ENCODE measurements around the gene TMIGD2.
"Not testable (repeated sequence)": the region's sequence is repeated elsewhere in the genome, so short reads cannot be mapped to it uniquely, and the experiment has no call there.

TMIGD2 gene

GRCh38 chr19:4295972-4296771 lies 6.0 kb downstream of the TMIGD2 start:
- peak; percentile 85 for DNase-seq (ENCODE audit: low spot score)

DNA sequence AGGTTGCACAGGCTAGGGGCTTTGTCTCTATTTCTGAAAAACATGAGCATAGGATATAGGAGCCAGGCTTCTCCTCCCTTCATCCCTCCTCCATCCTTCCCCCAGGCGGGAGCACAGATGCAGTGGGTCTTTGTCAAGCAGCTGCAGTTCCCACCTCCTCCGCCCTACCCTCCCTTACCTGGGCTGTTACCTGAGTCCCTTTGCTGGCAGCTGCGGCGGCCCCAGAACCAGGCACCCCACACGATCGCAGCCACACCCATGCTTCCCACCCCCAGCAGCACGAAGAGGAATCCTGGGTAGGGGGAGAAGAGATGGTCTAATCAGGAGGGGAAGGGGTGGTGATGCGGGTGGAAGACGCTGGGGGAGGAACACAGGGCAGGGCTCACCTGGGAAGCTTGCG lies 7.8 kb downstream of the TMIGD2 start:
- DNase-seq (ENCODE audit: low spot score) = no peak

GRCh38 chr19:4292515-4292914 lies 9.7 kb downstream of the TMIGD2 start:
- DNase-seq (ENCODE audit: low spot score) = no peak

- no peak for DNase-seq (ENCODE audit: low spot score)
These were observed 10.9 kb downstream of the TMIGD2 start for GRCh38 chr19:4291184-4291732.

- no peak for DNase-seq (ENCODE audit: low spot score)
These were observed 14.0 kb downstream of the TMIGD2 start for GRCh38 chr19:4288091-4288777.

DNA sequence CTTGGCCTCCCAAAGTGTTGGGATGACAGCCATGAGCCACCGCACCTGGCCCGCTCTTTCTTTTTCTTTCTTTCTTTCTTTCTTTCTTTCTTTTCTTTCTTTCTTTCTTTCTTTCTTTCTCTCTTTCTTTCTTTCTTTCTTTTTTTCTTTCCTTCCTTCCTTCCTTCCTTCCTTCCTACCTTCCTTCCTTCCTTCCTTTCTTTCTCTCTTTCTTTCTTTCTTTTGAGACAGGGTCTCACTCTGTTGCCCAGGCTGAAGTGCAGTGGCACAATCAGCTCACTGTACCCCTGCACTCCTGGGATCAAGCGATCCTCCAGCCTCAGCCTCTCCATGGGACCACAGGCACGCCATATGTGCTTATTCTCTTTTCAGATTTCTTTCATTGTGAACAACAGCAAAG lies 16.0 kb downstream of the TMIGD2 start:
- DNase-seq (ENCODE audit: low spot score) = not testable (repeated sequence)

- no peak for DNase-seq (ENCODE audit: low spot score)
These were observed 17.2 kb downstream of the TMIGD2 start for GRCh38 chr19:4284974-4285373.

GRCh38 chr19:4284176-4284958 lies 17.8 kb downstream of the TMIGD2 start:
- no peak for DNase-seq (ENCODE audit: low spot score)

- no peak for DNase-seq (ENCODE audit: low spot score)
These were observed 22.4 kb downstream of the TMIGD2 start for GRCh38 chr19:4279530-4280422.

- DNase-seq (ENCODE audit: low spot score) = no peak
These were observed 23.0 kb downstream of the TMIGD2 start for GRCh38 chr19:4279267-4279529.

DNA sequence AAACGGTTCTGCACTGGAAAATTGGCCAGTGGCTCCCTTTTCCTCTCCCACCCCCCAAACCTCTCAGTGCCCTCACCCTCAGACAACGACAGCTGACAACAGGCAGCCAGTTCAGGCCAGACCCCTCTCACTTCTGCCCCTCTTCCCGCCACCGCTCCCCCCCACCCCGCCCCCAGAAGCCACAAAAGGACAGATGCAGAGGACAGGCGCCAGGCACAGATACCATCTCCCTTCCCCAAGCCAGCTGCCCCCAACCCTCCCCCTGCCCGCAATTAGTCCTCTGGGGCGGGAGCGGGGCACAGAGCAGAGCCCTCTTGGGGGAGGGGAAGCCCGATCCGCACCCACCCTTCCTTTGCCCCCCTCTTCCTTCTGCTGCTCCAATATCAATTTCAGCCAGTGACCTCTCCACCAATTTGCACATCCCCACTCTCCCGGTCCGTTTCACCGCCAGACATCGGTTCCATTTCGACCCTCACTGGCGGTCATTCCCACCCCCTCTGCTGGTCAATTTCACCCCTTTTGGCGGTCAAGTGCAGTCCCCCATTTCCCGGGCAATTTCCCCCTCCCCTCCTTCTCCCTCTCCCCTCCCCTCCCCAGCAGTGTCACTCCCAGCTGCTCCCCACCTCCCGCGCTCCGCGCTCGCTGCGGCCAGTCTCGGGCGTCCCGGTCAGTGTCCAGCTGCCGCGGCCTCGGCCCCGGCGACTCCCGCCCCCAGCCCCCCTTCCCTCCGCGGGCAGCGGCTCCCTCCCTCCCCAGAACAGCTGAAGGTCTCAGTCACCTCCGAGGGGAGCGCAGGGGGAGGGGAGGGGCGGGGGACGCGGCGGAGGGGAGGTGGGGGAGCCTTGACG lies 23.5 kb downstream of the TMIGD2 start, which contains the start of gene SHD:
SHD (plus strand) TSS at position 848 of the 848 bp plus-strand sequence. CDS start 798 bp downstream, outside the sequence.
- DNase-seq (ENCODE audit: low spot score) = no peak

GRCh38 chr19:4278010-4278409 lies 24.2 kb downstream of the TMIGD2 start:
- no peak for DNase-seq (ENCODE audit: low spot score)

DNA sequence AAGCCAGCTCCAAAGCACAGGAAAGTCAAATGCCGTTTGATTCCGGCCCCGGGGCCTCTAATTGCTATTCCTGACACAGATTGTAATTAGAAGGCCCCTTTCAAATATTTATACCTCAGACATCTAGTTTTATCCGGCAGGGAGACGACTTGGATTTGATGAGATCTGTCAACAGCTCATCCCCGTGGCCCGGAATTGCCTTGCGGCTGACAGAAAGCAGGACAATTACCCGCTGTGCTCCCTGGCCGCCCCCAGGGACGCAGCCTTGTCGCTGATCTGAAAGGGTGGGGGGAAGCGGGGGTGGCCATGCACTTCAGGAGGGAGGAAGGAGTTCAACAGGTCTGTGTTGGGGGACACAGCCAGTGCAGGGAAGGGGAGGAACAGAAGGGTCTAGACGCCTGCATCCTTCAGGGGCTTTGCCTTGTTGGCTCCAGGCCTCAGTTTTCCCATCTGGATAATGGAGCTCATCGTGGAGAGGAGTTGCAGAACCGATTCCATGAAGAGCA lies 24.9 kb downstream of the TMIGD2 start:
- no peak for DNase-seq (ENCODE audit: low spot score)

- not testable (repeated sequence) for DNase-seq (ENCODE audit: low spot score)
These were observed 27.9 kb downstream of the TMIGD2 start for GRCh38 chr19:4274321-4274686.

- no peak for DNase-seq (ENCODE audit: low spot score)
These were observed 29.3 kb downstream of the TMIGD2 start for GRCh38 chr19:4272894-4273293.

DNA sequence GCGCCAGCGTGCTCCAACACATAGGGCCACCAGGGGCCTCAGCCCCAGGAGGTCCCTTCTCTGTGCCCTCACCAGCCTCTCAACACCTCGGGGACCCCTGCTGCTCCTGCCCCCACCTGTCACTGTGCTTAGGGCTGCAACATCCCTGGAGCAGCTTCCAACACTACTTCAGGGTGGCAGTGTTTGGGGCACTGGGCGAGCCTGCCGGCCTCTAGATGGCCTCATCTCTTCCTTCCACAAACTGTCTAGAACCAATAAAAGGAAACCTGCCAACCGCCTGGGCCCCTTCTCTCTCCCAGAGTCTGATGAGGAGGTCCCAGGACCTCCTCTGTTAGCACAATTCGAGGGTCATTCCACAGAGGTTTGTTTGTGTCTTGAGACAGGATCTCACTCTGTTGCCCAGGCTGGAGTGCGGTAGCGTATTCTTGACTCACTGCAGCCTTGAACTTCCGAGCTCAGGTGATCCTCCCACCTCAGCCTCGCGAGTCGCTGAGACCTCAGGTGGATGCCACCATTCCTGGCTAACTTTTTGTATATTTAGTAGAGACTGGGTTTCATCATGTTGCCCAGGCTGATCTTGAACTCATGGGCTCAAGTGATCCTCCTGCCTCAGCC lies 33.3 kb downstream of the TMIGD2 start:
- no peak for DNase-seq (ENCODE audit: low spot score)

DNA sequence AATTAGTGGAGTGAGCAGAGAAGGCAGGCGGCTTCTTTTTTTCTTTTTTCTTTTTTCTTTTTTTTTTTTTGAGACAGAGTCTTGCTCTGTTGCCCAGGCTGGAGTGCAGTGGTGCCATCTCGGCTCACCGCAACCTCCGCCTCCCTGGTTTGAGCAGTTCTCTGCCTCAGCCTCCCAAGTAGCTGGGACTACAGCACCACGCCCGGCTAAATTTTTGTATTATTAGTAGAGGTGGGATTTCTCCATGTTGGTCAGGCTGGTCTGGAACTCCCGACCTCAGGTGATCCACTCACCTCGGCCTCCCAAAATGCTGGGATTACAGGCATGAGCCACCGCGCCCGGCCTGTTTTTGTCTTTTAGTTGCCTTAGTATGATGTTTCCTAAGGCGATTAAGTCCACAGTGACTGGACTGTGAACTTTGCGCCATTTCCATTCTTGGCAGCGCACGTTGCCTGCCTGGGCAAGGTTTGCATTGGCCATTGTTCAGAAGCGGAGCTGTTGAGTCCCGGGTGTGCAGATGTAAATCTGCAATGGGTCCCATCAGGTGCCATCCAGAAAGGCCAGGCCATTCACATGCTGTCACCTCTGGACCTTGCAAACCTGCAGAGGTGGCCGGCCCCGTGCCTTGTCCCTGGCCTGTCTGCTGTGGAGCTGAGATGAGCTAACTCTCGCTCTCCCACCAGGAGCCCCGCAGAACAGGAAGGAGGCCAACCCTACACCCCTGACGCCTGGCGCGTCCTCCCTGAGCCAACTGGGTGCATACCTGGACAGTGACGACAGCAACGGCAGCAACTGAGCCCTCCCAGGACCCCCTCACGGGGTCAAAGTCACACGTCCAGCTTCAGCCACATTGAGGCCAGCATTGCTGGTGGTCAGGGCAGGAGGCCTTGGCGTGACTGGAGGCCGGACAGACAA lies 34.0 kb downstream of the TMIGD2 start:
- no peak for DNase-seq (ENCODE audit: low spot score)

DNA sequence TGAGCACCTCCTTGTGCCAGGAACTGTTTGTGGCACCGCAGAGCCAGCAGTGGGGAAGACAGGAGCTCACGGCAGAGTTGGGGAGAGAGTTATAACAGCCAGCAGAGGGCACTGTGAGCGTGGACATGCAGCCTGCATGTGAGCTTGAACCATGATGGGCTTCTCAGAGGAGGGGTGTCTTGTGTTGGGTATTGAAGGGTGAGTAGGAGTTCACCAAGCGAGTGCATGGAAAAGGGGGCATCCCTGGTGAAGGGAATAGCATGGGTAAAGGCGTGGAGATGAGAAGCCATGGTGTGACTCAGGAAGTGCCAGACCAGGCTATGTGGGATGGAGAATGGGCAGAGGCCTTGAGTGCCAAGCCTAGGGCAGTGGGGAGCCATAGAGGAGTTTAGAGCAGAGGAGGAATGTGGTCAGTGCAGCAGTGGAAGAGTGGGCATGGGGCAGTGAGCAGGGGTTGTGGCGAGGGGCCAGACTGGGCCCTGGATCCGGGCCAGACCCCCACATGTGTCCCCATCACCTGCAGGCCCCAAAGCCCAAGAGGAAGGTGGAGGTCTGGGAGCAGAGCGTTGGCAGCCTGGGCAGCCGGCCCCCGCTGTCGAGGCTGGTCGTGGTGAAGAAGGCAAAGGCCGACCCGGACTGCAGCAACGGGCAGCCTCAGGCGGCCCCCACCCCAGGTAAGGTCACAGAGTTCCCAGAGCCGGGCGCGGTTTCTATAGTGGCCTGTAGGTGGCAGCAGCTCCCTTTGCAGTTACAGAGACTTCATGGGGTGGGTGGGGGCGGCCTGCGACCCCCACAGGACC lies 34.9 kb downstream of the TMIGD2 start:
- DNase-seq (ENCODE audit: low spot score) = no peak
